Endometrial microvascular endothelial cells (primary cell): Measurements from ENCODE around the gene GRIN1. TPM values are rescaled to one million over a fixed set of nuclear protein-coding genes. Genes with fewer than 3 reads are reported as not detected.

ENCODE experiments used
- in situ Hi-C: cut with HindIII; loops from 2 replicates; pipeline ENCODE4 v1.10.0; 2017; ENCODE audit warnings: low sequenced_read_pairs, low pct_unique_long_range_greater_than_20kb; ENCODE audit errors: inconsistent ontology term
- total RNA-seq: library from RNA; depleted of rRNA; stranded (reverse); fragments of >200 nt; gene quantifications from one replicate; pipeline ENCODE4 v1.2.3, GENCODE V29; 2015; ENCODE audit errors: inconsistent ontology term

Gene GRIN1
- total RNA-seq: not detected

GRCh38 chr9:137138722-137139467, at the start of gene GRIN1:
TSS of gene GRIN1 (plus strand) at chr9:137139154. CDS start at chr9:137139487, 333 bp downstream.
- in situ Hi-C loops: no loop called here

- in situ Hi-C loops: no loop called here
These were observed 49.6 kb upstream of the GRIN1 start for GRCh38 chr9:137089232-137089947.

GRCh38 chr9:137095664-137096517, 43.1 kb upstream of the GRIN1 start:
- in situ Hi-C loops: no loop called here

GRCh38 chr9:137096785-137097546, 42.0 kb upstream of the GRIN1 start:
- in situ Hi-C loops: no loop called here

GRCh38 chr9:137097761-137098462, 41.0 kb upstream of the GRIN1 start:
- in situ Hi-C loops: no loop called here

- in situ Hi-C loops: no loop called here
These were observed 39.7 kb upstream of the GRIN1 start for GRCh38 chr9:137099231-137099630.

- in situ Hi-C loops: no loop called here
These were observed 35.6 kb upstream of the GRIN1 start for GRCh38 chr9:137103206-137103999.

GRCh38 chr9:137105814-137106661, 32.9 kb upstream of the GRIN1 start:
- in situ Hi-C loops: no loop called here

- in situ Hi-C loops: no loop called here
These were observed 32.2 kb upstream of the GRIN1 start for GRCh38 chr9:137106662-137107250.

GRCh38 chr9:137107312-137107921, 31.5 kb upstream of the GRIN1 start:
- in situ Hi-C loops: no loop called here

- in situ Hi-C loops: no loop called here
These were observed 31.0 kb upstream of the GRIN1 start for GRCh38 chr9:137107982-137108381.

- in situ Hi-C loops: no loop called here
These were observed 30.2 kb upstream of the GRIN1 start for GRCh38 chr9:137108608-137109249.

GRCh38 chr9:137109250-137110146, 29.5 kb upstream of the GRIN1 start:
- in situ Hi-C loops: no loop called here

- in situ Hi-C loops: no loop called here
These were observed 28.6 kb upstream of the GRIN1 start for GRCh38 chr9:137110147-137110910.
